ENCODE data around the gene TAS2R50. TPM values are rescaled to one million over a fixed set of nuclear protein-coding genes. Genes with fewer than 3 reads are reported as not detected.

Gene TAS2R50
- total RNA-seq, 1 experiment from 2014 or later, result 1.8 TPM

DNA sequence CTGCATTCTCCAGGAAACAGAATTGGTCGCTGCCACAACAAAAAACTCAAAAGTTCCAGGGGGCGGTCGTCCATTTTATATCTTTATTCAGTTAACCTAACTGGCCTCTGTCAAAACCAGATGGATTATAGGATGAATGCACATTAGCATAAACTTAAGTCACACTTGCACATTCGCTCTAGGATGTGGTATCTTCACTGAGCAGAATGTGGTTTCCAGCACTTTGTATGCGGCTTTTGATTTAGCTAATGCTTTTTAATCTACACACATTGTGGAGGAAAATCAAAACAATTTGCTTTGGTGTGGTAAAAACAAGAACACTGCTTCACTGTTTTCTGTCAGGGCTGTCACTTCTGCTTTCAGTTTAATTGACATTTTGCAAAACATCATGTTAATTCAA, 4.5 kb downstream of the TAS2R50 start:
- no TSS peak for BruUV-seq (replicated peaks)
- Mint-ChIP-seq H3K27me3 (ENCODE audit: unreplicated experiment) (no peaks in the 10 kb centered on the region), H3K27ac (ENCODE audit: unreplicated experiment) (no peak overlapping the region), H3K4me1 (ENCODE audit: low read depth, unreplicated experiment) (no peaks in the 10 kb centered on the region), H3K4me3 (ENCODE audit: low read depth, unreplicated experiment) (no peak overlapping the region), H3K36me3 (ENCODE audit: insufficient read depth, unreplicated experiment) (no peaks in the 10 kb centered on the region), H3K9me3 (ENCODE audit: low read depth, unreplicated experiment) (no peaks in the 10 kb centered on the region)
- no peak for DNase-seq
- intact Hi-C loops (cut with micrococcal nuclease; ENCODE audit: unreplicated experiment), result no loop called here
- CTCF ChIA-PET, result no interaction called here
- TF ChIP-seq, protein P1, sequence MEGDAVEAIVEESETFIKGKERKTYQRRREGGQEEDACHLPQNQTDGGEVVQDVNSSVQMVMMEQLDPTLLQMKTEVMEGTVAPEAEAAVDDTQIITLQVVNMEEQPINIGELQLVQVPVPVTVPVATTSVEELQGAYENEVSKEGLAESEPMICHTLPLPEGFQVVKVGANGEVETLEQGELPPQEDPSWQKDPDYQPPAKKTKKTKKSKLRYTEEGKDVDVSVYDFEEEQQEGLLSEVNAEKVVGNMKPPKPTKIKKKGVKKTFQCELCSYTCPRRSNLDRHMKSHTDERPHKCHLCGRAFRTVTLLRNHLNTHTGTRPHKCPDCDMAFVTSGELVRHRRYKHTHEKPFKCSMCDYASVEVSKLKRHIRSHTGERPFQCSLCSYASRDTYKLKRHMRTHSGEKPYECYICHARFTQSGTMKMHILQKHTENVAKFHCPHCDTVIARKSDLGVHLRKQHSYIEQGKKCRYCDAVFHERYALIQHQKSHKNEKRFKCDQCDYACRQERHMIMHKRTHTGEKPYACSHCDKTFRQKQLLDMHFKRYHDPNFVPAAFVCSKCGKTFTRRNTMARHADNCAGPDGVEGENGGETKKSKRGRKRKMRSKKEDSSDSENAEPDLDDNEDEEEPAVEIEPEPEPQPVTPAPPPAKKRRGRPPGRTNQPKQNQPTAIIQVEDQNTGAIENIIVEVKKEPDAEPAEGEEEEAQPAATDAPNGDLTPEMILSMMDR (IDR thresholded peaks at IDR 0.05; ENCODE audit: unreplicated experiment), result no peak

DNA sequence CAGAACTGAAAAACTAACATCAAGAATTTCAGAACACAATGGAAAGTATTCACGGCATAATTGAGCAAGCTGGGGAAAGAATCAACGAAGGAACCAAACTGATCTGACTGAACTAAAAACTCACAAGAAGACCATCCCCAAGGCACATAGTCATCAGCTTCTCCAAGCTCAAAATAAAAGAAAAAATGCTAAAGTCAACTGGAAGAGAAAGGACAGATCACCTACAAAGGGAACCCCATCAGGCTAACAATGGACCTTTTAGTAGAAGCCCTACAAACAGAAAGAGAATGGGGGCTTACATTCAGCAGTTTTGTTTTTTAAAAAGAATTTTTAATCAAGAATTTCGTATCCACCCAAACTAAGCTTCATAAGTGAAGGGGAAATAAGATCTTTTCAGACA, 11.7 kb downstream of the TAS2R50 start:
- H3K9me3 Mint-ChIP-seq (ENCODE audit: low read depth, unreplicated experiment), result no peaks in the 10 kb centered on the region
- CTCF ChIA-PET, result no interaction called here
- H3K4me1 Mint-ChIP-seq (ENCODE audit: low read depth, unreplicated experiment), result no peaks in the 10 kb centered on the region
- no peak for DNase-seq
- BruUV-seq (replicated peaks), result no TSS peak
- H3K27ac Mint-ChIP-seq (ENCODE audit: unreplicated experiment), result no peak overlapping the region
- no peaks in the 10 kb centered on the region for H3K36me3 Mint-ChIP-seq (ENCODE audit: insufficient read depth, unreplicated experiment)
- intact Hi-C loops (cut with micrococcal nuclease; ENCODE audit: unreplicated experiment), result no loop called here
- TF ChIP-seq, protein P1 (IDR thresholded peaks at IDR 0.05; ENCODE audit: unreplicated experiment), result no peak
- no peak overlapping the region for H3K4me3 Mint-ChIP-seq (ENCODE audit: low read depth, unreplicated experiment)
- H3K27me3 Mint-ChIP-seq (ENCODE audit: unreplicated experiment), result no peaks in the 10 kb centered on the region

DNA sequence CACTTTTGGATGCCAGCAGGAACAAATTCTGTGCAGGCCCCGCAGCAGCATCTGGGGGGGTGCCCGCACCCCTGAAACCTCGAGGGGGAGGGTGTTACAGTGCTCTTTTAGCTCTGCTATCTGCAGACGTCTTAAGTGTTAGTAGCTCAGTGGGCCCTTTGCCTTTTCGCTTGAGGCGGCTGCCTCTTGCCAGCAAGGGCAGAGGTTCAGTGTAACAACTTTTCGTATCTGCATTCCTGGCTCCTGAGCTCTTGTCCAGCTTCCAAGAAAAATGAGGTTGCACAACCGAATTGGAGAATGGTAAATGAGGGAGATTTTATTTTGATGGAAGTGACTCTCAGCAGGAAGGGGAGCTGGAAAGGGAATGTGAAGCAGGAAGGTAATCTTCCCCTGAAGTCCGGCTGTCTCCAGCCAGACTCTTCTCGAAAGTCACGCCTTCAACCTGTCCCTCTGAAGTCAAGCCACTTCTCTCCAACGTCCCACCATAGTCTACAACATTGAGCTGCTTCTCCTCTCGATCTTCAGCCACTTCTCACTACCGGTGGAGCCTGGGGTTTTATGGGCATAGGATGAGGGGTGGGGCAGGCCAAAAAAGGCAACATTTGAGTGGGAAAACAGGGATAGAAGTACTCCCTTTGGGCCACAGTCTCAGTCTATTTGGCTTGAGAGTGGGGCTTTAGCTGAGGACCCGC, 17.8 kb downstream of the TAS2R50 start:
- intact Hi-C loops (cut with micrococcal nuclease; ENCODE audit: unreplicated experiment), result no loop called here
- TF ChIP-seq, protein P1 (IDR thresholded peaks at IDR 0.05; ENCODE audit: unreplicated experiment), result no peak
- DNase-seq, result no peak
- H3K27me3 Mint-ChIP-seq (ENCODE audit: unreplicated experiment), result no peaks in the 10 kb centered on the region
- CTCF ChIA-PET, result no interaction called here
- BruUV-seq (replicated peaks), result no TSS peak
- H3K4me1 Mint-ChIP-seq (ENCODE audit: low read depth, unreplicated experiment), result no peaks in the 10 kb centered on the region
- no peaks in the 10 kb centered on the region for H3K36me3 Mint-ChIP-seq (ENCODE audit: insufficient read depth, unreplicated experiment)
- no peaks in the 10 kb centered on the region for H3K9me3 Mint-ChIP-seq (ENCODE audit: low read depth, unreplicated experiment)
- no peak overlapping the region for H3K27ac Mint-ChIP-seq (ENCODE audit: unreplicated experiment)
- H3K4me3 Mint-ChIP-seq (ENCODE audit: low read depth, unreplicated experiment), result no peak overlapping the region

DNA sequence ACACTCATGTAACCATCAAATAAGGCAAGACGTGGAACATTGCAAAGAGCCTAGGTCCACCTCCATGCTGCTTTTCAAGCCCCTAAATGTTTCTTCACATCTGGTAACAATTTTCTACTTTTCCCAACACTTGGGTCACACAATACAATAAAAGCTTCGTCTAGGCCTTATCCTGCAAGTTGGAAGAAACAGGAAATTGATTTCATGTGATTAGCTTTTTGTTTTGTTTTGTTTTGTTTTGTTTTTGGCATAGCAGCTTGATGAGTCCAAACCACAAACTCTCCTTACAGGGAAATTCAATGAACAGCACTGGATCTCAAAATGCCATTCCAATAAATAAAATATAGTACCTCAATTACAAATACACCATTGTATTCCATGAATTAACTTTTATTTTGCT, 19.3 kb downstream of the TAS2R50 start:
- Mint-ChIP-seq H3K4me1 (ENCODE audit: low read depth, unreplicated experiment) (no peaks in the 10 kb centered on the region), H3K9me3 (ENCODE audit: low read depth, unreplicated experiment) (no peaks in the 10 kb centered on the region), H3K27ac (ENCODE audit: unreplicated experiment) (no peak overlapping the region), H3K36me3 (ENCODE audit: insufficient read depth, unreplicated experiment) (no peaks in the 10 kb centered on the region), H3K4me3 (ENCODE audit: low read depth, unreplicated experiment) (no peak overlapping the region), H3K27me3 (ENCODE audit: unreplicated experiment) (no peaks in the 10 kb centered on the region)
- BruUV-seq (replicated peaks), result no TSS peak
- CTCF ChIA-PET, result no interaction called here
- intact Hi-C loops (cut with micrococcal nuclease; ENCODE audit: unreplicated experiment), result no loop called here
- no peak for DNase-seq
- TF ChIP-seq, protein P1 (IDR thresholded peaks at IDR 0.05; ENCODE audit: unreplicated experiment), result no peak

Data from Calu3 (cell line).